ENCODE measurements around the gene HMG20B.

Gene HMG20B

GRCh38 chr19:3538965-3539755 is 33.6 kb upstream of the HMG20B start, which contains the start of gene TEKTIP1:
Gene TEKTIP1 (plus strand): TSS chr19:3539174. CDS start chr19:3539178, 4 bp downstream.
- ChIA-PET CTCF (interaction anchor here (1.7 kb wide), 1 partner anchor 79 kb away, joined by 3 read pairs; no protein-coding TSS in a partner anchor), POLR2A (no interaction called here)
- TF ChIP-seq CTCF (IDR thresholded peaks at IDR 0.05; ENCODE audit: insufficient read depth, low read length, missing control alignments): no peak
- H3K4me3 ChIP-seq (ENCODE audit: low read depth, low read length): no peak within 1 kb of the TSS
- no peak for DNase-seq (ENCODE audit: low read depth, low spot score)

- ChIA-PET CTCF (no interaction called here), POLR2A (no interaction called here)
- no peak overlapping the region for H3K4me3 ChIP-seq (ENCODE audit: low read depth, low read length)
- DNase-seq (ENCODE audit: low read depth, low spot score): no peak
- no peak for TF ChIP-seq CTCF (IDR thresholded peaks at IDR 0.05; ENCODE audit: insufficient read depth, low read length, missing control alignments)
These were observed 33.0 kb upstream of the HMG20B start for GRCh38 chr19:3539756-3540118.

GRCh38 chr19:3543150-3544057 is 29.3 kb upstream of the HMG20B start:
- POLR2A ChIA-PET: no interaction called here
- TF ChIP-seq CTCF (IDR thresholded peaks at IDR 0.05; ENCODE audit: insufficient read depth, low read length, missing control alignments): no peak
- no peak for DNase-seq (ENCODE audit: low read depth, low spot score)
- CTCF ChIA-PET: interaction anchor here (1.2 to 3.8 kb wide), 4 partner anchors 16 to 76 kb away, joined by 3 to 54 read pairs (median 12); no protein-coding TSS in a partner anchor
- no peak overlapping the region for H3K4me3 ChIP-seq (ENCODE audit: low read depth, low read length)

GRCh38 chr19:3544058-3544376 is 28.7 kb upstream of the HMG20B start:
- DNase-seq (ENCODE audit: low read depth, low spot score): no peak
- POLR2A ChIA-PET: no interaction called here
- CTCF ChIA-PET: interaction anchor here (1.2 to 3.8 kb wide), 6 partner anchors 12 to 75 kb away, joined by 3 to 66 read pairs (median 16); partner anchors contain the start of gene MFSD12
- no peak overlapping the region for H3K4me3 ChIP-seq (ENCODE audit: low read depth, low read length)
- no peak for TF ChIP-seq CTCF (IDR thresholded peaks at IDR 0.05; ENCODE audit: insufficient read depth, low read length, missing control alignments)

GRCh38 chr19:3544742-3545668 is 27.7 kb upstream of the HMG20B start:
- H3K4me3 ChIP-seq (ENCODE audit: low read depth, low read length): no peak overlapping the region
- peak; percentile 97 for TF ChIP-seq CTCF (IDR thresholded peaks at IDR 0.05; ENCODE audit: insufficient read depth, low read length, missing control alignments)
- DNase-seq (ENCODE audit: low read depth, low spot score): no peak
- CTCF ChIA-PET: interaction anchor here (0.7 to 3.8 kb wide), 27 partner anchors 8 to 659 kb away, joined by 3 to 66 read pairs (median 4); partner anchors contain the start of gene MFSD12
- POLR2A ChIA-PET: interaction anchor here (0.8 kb wide), 1 partner anchor 11 kb away, joined by 3 read pairs; no protein-coding TSS in a partner anchor
